ENCODE results near the gene RPS6KA3. TPM values are rescaled to one million over a fixed set of nuclear protein-coding genes. Genes with fewer than 3 reads are reported as not detected.

RPS6KA3 gene
- total RNA-seq, 1 donor from 2014 or later = 40.4 TPM

DNA sequence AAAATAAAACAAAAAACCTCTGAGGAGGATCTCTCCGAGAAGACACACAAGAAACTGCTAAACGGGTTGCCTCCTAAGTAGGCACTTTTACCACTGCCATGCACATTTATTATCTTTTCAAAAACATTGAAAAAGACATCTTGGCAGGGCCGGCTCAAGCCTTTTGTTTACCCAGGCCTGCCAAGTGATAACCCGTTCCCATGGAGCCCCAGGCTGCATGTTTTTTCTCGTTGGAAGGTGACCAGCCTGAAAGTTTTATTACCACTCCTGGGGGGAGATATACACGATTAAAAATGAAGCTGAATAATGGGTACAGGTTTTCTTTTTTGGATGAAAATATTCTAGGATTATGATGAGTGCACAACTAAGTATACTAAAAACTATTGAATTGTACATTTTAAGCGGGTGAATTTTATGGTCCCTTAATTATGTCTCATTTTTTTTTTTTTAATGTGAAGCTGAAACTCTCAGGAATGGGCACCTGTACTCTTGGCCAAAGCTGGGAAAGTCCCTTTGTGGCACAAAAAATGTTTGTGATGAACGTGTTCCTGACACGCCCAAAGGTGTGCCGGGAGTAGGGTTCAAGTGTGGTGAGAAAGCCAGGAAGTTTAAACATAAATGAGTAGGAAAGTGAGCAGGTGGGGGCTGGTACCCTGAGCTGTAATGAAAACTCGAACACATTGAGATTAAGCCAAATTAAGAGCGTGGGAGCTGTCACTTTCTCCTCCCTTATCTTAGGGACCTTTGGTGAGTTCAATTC, 148.5 kb downstream of the RPS6KA3 start:
- no peak for DNase-seq (ENCODE audit: low spot score)
- intact Hi-C loops (cut with DNase I) = loop anchor here (10.0 kb wide), 1 partner anchor 213 kb away; no protein-coding TSS in a partner anchor

GRCh38 chrX:20116577-20117240, 150.0 kb downstream of the RPS6KA3 start, which contains the start of gene MAP7D2:
Gene MAP7D2, minus strand, starts transcription at chrX:20116907. Its CDS starts 28 bp downstream, at chrX:20116879.
- no peak for DNase-seq (ENCODE audit: low spot score)
- intact Hi-C loops (cut with DNase I) = loop anchor here (10.0 kb wide), 1 partner anchor 212 kb away; no protein-coding TSS in a partner anchor

DNA sequence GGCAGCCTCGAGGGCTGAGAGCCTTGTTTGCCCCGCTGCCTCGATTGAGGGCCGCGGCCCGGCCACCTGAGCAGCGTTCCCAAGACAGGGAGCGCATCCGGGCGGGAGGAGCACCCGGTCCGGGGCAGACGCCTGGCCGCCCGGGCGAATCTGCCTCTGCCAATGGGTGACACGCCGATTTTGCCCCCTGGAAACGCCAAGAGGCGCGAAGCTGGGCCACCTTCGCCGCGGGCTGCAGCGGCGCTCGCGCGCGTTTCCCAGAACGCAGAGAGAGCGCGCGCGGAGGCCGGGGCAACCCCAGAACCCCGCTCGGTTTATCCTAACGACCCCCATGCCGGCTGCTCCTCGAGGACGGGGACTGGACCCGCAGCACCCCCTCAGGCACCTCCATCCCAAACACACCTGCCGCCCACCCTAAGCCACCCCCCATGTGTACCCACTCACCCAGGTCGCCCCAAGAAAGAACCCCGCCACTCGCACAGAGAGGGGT, 150.6 kb downstream of the RPS6KA3 start:
- intact Hi-C loops (cut with DNase I) = loop anchor here (10.0 kb wide), 1 partner anchor 211 kb away; no protein-coding TSS in a partner anchor
- no peak for DNase-seq (ENCODE audit: low spot score)

DNA sequence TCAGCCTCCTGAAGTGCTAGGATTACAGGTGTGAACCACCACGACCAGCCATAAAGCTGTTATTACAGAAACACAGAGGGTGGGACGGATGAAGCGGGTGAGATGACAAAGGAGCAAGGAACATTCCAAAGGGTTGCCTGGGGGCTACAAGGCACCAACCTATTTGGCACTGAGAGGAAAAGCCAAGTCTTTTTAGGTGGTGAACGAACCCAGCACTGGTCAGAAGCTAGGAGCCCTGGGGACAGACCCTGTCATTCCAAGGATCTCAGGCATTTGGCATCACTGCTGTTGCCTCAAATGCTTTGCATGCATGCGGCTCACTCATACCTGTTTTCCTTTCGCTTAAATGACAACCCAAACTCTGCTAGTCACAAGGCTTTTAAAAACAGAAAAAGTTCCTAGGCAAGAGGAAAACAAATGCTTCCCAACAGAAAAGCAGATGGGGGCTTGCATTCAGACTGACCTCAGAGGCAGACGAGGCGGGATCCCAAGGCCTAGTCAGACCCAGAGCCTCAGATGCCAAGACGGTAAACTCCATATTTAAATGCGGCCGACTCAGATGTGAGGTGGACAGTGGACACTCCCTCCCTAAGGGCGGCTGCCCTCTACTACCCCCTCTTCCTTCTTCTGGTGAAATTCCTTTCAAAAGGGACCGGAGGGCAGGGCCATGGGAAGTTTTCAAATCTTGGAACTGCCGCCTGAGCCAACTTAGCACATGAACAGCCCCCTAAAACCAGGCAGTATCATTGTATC, 154.5 kb downstream of the RPS6KA3 start:
- intact Hi-C loops (cut with DNase I) = loop anchor here (10.0 kb wide), 1 partner anchor 207 kb away; no protein-coding TSS in a partner anchor
- DNase-seq (ENCODE audit: low spot score) = no peak

DNA sequence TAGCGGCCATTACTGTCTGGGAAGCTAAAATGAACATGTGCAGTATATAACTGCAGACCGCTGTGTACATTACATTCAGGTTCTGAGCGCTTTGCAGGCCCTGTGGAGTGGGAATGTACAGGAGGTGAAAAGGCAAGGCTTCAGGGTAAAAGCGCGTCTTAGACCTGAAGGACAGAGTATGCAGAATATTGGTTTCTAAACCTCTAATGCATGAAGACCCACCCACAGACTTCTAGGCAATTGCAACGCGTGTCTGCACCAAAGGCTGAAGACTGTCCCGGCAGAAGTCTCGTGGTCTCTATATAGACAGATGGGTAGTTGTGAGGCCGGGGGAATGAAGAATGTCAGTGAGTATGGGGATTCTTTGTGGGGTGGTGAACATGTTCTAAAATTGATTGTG, 155.4 kb downstream of the RPS6KA3 start:
- intact Hi-C loops (cut with DNase I) = loop anchor here (10.0 kb wide), 1 partner anchor 206 kb away; no protein-coding TSS in a partner anchor
- DNase-seq (ENCODE audit: low spot score) = no peak

GRCh38 chrX:20101934-20102581, 164.7 kb downstream of the RPS6KA3 start:
- intact Hi-C loops (cut with DNase I) = no loop called here
- no peak for DNase-seq (ENCODE audit: low spot score)

Other genes starting within 250 kb of the RPS6KA3 start
- 0.19 TPM for gene MAP7D2, start 150.0 kb downstream of the RPS6KA3 start, total RNA-seq
- 75.4 TPM for gene EIF1AX, start 125.1 kb downstream of the RPS6KA3 start, total RNA-seq

All from cardiac septum (tissue), 1 donor.